GM20431 (cell line): Measurements from ENCODE around the gene WIZ.

Experiments
- in situ Hi-C: fragments of 300-500 bp; cut with MseI, MboI; formaldehyde crosslinking; loops from one replicate; pipeline ENCODE4 v1.15.0; 2020; ENCODE audit warnings: low sequenced_read_pairs; ENCODE audit not compliant: unreplicated experiment

The WIZ gene

DNA sequence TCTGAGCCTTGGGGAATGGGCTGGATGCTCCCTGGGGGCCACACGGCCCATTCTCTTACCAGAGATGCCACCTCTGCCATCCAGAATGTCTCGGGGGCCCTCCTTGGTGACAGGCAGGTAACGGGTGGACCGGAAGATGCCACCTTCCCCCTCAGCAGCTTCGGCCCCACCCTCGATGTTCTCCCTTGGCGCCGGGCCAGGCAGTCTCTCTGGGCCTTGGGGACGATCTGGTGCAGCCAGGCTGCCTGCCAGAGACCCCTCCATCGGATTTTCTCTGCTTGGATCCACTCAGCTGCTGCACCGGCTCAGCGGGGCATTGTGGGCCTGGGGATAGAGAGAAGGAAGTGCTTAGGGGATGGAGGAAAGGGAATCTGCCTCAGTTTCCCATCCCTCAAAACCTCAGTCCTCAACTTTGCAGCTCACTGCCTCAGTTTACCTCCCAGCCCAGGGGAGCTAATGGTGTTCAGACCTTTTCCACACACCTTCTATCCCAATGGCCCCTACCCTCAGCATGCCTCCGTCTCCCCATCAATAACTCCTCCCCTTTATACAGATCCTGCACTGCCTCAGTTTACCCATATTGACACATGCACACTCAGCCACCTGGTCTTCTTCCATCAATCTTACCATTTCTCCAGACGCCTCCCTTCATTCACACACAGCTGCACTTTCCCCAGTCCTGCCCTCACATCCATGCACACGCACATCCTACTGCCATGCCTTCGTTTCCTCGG, 1.5 kb downstream of the WIZ start:
- in situ Hi-C loops: no loop called here

DNA sequence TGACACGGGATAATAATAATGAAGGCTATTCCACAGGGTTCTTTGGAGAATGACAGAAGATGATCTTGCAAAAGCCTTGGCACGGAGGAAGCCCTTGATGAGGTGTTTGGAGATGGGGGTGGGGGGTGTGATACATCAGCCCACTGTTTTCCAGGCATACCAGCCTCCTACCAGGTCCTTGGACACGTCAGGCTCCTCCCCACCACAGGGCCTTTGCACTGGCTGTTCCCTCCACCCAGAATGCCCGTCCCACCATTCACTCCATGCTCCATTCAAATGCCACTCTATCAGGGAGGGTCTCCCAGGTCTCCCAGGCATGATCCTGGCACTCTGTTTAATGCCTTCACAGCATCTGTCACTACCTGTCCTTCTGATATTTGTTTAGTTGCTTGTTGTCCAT, 2.7 kb downstream of the WIZ start:
- in situ Hi-C loops: no loop called here

DNA sequence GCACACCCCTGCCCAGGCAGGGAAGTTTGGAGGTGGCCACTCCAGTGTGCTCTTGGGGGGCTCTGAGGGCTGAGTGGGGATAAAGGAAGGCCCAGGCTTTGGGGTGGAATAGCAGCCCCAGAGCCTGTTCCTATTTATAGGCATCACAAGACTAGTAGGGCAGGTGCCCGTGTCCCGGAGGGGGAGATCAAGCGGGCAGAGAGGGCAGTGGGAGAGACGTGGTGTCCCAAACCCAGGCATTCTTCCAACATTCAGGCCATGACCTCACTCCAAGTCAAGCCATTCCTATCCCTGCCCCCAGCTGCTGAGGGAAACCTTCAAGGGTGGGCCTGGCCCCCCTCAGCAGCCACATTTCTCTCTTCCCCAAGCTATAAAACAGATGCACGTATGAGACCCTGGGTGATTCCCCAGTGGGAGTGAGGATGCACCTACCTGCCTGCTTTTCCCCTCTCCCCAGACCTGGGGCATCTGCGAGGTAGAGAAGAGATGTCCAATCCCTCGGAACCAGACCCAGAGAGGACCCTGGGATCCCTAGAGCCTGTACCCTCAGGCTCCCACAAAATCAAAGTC, 3.9 kb downstream of the WIZ start:
- in situ Hi-C loops: no loop called here

DNA sequence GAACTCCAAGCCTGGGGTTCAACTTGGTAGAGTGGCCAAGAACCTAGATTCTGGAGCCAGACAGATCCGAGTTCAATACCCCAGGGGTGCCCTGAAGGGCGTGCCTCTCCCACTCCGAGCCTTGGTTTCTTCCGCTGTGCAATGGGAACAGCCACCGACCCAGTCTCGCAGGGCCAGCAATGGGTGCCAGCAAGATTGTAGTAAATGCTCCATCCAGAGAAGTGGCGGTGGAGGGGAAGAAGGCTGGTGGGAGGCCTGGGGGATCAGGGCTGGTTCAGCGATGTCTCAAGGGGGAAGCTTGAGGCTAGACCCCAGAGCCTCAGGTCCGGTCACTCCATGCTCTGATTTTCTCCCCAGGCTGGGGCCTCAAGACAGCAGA, 4.5 kb downstream of the WIZ start:
- in situ Hi-C loops: no loop called here

DNA sequence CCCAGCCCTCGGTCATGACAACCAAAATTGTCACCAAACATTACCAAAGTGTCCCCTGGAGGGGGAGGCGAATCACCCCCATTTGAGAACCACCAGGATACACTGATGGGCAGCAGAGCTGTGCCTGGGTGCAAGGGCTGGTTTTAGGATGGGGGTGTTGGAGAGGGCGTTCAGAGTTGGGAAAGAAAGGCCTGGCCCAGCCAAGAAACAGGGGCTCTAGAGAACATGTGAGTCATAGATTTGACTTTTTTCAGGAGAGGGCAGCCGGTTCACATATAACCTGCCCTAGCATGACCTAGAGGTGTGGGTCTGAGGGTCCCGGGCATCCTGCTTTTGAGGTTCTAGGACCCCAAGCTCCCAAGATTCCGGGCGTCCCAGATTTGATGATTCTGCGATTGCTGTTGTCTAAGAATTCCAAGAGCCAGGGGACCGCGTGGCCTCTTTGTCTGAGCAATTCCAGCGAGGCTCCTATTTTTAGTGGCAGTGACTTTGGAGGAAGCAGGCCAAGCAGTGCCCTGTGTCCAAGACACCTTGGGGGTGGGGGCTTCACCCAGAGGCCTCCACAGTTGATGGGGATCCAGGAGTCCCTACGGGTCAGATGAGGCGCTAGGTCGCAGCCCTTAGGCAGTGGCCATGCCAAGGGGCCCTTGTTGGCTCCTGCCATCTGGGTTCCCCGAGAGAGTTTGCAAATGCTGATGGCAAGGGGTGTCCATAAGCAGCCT, 5.1 kb downstream of the WIZ start:
- in situ Hi-C loops: no loop called here

DNA sequence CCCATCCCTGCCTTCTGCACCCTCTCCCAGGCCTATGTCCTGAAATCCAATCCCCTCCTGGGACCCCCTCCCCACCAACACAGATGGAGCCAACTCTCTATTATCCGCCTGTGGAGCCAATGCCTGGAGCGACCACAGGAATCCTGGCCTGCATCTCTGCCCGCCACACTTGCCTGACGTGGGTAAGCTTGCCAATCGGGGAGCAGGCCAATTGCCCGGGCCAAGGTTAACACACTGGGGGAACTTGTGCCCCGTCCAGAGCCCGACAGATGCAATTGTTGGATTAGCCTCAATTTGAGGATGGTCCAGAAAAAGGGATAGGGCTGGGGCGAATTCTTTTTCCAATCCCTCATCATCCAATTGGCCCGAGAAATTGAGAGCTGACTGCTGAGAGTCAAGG, 5.9 kb downstream of the WIZ start:
- in situ Hi-C loops: no loop called here

DNA sequence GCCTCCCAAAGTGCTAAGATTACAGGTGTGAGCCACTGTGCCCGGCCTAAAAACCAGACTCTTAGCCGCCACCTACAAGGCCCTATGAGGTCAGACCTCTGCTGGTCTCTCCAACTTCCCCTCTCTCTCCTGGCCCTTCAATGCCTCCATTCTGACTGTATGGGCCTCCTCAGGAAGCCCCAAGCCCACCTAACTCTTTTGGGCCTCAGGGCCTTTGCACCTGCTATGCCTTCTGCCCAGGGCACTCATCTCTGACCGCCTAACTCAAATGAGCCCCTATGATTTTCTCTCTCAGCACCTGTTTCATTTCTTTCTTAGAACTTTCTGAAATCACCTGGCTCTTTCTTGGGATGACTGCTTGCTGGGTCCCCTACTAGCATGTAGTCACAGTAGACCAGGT, 6.4 kb downstream of the WIZ start:
- in situ Hi-C loops: no loop called here

DNA sequence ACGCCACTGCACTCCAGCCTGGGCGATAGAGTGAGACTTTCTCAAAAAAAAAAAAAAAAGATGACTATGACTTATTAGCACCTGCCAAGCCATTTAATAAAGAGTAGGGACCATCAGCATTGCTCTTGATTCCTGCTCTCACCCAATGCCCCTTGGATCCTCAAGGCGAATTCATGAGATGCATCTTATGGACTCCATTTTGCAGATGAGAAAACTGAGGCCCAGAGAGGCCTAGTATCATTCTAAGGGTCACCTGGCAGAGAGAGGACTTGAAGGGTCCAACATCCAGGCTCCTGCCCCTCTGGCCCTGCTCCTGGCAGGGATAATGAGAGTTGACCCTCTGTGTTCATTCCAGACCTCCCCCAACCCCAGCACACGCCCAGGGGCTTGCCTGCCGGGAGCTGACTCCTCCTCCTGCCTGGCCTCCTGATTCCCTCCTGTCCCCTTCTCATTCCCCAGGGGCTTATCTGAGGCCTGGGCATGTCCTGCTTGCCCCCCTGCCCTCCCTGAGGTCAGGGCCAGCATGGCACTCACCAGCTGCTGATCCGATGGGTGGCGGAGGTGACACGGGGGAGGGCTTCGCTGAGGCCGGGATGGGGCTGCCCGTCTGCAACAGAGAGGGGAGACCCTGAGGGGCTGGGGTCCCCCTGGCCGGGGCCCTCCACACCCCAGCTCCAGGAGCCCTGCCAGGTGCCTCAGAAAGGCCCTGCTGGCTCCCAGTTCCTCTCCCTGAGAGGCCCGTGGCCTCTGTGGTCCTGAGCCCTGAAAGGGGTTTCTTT, 7.4 kb downstream of the WIZ start:
- in situ Hi-C loops: no loop called here

DNA sequence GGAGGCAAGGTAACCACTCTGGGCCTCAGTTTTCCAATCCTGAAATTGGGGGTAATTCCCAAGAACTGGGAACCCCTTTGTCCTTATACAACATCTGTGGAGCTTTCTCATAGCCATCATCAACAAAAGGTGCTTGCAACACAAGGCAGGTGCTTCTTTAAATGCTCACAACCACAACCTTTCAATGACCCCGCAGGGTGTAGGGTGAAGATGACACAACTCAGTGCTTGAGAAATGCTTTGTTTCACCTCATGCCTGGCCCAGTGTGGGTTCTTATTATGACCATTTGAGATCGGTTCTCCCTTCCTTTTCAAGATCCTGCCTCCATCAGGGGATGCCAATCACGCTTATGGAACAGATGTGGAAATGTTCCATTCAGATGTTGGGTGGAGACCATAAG, 8.4 kb downstream of the WIZ start:
- in situ Hi-C loops: no loop called here

DNA sequence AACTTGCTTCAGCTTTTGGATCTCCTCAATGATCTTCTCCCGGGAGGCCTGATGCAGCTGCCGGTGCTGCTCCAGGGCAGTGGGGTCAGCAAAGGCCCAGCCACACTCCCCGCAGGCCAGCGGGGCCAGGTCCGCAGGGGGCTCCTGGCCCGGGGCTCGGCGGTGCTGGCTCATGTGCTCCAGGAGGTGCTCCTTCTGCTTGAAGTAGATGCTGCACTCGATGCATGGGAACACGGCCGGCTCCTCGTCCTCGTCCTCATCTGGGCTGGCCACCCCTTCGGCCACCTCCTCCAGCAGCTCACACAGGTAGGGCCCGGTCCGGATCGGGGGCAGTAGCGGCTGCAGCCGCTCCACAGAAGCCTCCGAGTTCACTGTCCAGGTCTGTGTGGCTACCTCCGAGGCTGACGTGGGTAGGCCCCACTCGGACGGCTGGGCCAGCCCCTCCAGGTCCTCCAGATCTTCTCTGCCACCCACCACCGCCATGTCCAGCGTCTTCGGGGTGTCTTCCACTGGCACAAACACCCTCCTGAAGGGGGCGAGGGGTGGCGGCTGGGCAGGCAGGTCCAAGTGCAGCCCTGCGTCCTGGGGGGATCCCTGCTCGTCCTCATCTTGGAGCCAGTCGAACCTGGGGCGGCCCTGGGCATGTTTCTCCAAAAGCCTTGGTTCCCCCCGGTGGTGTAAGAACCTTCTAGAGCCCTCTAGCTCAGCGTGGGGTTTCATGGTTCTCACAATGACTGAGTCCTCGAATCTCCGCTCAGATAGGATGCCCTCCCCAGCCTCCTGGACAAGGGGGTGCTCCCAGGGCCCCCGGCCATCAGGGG, 9.7 kb downstream of the WIZ start:
- in situ Hi-C loops: no loop called here

DNA sequence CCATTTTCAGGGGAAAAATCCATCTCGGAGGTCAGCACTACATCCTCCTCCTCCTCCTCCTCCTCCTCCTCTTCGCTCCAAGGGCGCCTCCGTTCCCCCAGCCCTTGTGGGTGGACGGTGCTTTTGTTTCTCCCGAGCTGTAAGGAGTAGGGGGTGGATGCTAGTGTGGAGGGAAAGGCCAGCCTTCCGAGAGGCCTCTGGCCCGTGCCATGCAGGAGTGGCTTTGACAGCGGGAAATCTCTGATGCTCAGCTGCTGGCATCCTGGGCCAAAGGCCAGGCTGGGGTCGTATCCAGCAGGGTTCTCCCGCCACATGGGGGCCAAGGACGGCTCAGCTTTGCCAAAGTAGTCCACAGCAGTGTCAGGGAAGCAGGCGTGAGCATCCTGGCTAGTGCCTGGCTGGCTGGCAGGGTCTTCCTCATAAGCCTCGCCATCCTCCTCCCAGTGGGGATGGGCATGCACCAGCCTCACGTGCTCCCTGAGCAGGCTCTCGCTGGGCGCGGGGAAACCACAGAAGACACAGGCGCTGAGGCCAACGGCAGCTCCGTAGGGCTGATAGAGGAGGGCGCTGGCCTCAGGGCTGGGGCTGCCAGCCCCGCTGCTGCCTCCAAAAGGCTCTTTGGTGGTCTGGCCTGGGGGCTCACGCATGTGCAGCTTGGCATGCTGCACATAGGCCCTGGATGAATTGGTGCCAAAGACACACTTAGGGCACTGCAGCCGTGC, 10.5 kb downstream of the WIZ start:
- in situ Hi-C loops: no loop called here

DNA sequence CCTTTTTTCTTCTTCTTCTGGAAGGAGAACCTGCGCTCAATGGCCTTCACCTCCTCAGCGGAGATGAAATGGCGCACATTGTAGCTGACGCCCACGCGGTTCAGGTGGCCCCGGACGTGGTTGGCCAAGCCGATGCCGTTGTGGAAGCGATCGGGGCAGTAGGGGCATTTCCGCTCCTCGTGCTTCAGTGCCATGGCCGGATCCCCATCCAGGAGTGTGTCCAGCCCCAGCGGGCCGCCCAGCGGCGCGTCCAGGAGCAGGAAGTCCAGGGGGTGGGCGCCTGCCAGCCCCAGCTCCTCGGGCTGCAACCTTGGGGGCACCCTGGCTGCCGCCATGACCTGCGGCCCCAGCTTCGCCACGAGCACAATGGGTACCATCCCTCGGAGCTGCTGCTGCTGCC, 11.2 kb downstream of the WIZ start:
- in situ Hi-C loops: no loop called here

DNA sequence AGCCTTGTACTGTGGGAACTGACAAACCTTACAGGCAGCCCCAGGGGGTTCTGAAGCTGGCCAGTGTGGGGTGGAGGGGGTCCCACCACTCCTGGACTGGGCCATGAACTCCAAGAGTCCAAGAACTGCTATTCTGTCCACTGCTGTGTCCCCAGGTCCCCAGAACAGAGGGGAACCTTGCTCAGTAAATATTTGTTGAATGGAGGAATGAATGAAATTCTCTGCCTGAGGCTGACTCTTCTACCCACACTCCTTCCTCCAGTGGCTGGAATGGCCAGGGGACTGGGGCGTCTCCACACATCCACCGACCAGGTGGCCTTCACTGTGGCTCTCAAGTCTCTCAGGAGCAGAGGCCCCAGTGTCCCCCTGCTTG, 11.6 kb downstream of the WIZ start:
- in situ Hi-C loops: no loop called here

DNA sequence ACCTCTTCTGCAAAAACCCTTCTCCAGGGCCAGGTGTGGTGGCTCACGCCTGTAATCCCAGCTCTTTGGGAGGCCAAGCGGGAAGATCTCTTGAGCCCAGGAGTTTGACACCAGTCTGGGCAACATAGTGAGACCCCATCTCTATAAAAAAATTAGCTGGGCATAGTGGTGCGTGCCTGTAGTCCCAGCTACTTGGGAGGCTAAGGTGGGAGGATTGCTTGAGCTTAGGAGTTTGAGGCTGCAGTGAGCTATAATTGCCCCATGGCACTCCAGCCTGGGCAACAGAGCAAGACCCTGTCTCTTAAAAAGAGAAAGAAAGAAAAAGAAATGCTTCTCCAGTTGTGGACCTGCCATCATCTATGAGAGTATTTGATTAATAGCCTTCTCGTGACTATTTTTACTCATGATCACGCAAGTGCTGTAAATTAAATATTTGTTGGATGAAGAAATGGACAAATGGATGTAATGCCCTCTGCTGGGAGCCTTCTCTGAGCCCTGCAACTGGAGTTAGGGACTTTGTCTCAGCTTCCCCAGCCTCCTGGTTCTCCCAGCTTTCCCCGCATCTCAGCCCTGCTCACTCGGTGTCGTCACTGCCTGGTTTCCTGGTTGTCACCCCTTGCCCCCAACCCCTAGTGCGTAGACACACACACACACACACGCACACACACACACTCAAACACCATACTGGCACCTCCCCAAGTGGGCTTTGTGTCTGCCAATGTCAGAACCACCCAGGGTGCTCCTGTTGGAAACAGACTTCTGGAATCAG, 12.2 kb downstream of the WIZ start:
- in situ Hi-C loops: no loop called here

DNA sequence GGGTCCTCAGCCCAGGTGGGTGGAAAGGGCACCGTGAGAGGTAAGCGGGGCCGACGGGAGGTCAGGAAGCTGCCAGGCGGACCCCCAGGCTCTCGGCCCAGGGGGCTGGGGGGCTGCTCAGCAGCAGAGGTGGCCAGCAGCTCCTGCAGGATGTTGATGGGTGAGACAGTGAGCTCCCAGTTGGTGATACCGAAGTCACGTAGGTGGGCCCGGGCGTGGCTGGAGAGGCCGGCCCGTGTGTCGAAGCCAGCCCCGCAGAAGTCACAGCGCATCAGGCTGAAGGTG, 13.0 kb downstream of the WIZ start:
- in situ Hi-C loops: no loop called here

DNA sequence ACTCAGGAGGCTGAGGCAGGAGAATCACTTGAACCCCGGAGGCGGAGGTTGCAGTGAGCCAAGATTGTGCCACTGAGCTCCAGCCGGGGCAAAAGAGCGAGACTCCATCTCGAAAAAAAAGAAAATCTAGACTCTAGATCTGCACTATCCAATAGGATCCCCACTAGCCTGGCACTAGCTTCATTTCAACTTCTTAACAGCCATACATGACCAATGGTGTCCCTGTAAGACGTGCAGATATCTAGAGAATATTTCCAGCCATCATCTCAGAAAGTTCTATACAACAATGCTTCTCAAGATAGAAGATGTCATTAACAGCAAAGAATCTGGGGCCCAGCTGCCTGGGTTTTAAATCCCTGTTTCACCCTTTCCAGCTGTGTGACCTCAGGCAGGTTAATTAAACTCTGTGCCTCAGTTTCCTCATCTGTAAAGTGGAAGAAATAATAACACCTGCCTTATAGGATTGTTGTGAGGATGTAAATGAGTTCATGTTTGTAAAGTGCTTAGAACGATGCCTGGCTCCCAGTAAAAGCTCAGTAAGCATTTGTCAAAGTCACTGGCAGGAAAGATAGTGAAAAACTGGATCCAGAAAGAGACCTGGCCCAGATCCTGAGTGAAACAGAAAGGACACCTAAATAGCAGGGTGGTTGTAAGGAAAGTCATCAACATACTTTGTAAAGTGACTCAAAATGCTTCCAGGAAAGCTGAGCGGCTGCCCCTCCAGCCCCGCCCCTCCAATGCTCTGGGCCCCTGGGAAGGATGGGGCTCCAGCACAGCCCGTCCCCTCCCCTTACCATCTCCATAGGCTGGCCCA, 13.5 kb downstream of the WIZ start:
- in situ Hi-C loops: no loop called here

DNA sequence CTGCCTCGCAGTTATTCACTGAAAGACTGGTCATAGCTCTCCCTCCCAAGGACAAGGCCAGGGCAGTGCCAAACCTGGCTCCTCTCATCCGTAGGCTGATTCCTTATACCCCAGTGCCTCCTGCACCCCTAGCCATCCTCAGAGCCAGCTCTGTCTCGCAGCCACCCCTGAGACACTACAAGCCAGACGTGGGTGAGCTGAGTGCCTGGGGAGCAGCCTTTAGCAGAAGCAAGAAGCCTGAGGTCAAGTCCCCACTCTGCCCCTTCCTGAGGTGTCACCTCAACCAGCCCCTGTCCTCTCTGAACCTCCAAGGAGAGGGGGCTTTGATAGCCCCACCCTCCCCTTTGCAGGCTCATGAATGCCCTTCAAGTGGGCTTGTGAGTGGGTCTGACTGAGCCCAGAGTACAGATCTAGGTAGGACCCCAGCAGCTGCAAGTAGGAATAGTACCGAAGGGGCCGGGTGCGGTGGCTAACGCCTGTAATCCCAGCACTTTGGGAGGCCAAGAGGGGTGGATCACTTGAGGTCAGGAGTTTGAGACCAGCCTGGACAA, 16.2 kb downstream of the WIZ start:
- in situ Hi-C loops: no loop called here
